ENCODE data around the gene COL4A5.
"Not testable (repeated sequence)": the region's sequence is repeated elsewhere in the genome, so short reads cannot be mapped to it uniquely, and the experiment has no call there.

Gene COL4A5

GRCh38 chrX:108439426-108439942 lies at the start of gene COL4A5:
Gene COL4A5 (plus strand): TSS chrX:108439838. CDS start chrX:108440126, 288 bp downstream.
- no peak for DNase-seq

- DNase-seq = not testable (repeated sequence)
Measured at GRCh38 chrX:108390976-108391717, 48.5 kb upstream of the COL4A5 start.

GRCh38 chrX:108396188-108396891 lies 43.3 kb upstream of the COL4A5 start:
- DNase-seq = no peak

DNA sequence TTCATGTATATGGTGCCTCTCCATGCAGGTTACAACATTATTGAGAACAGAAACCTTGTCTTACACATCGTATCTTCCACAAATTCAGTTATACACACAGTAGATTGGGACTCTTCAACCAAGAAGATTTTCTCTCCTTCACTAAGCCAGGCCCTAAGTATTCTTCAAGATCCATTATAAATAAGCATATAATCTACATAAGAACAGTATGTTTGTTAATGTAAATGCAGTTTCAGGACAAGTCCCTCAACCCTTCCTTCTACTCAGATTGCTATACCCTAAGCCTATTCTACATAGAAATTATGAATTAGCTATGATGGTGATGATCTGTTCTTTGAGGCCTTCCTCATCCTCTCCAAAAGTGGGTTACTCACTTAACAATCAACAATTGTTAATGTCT lies 42.7 kb upstream of the COL4A5 start:
- no peak for DNase-seq

- no peak for DNase-seq
Measured at GRCh38 chrX:108397627-108398391, 41.8 kb upstream of the COL4A5 start.

DNA sequence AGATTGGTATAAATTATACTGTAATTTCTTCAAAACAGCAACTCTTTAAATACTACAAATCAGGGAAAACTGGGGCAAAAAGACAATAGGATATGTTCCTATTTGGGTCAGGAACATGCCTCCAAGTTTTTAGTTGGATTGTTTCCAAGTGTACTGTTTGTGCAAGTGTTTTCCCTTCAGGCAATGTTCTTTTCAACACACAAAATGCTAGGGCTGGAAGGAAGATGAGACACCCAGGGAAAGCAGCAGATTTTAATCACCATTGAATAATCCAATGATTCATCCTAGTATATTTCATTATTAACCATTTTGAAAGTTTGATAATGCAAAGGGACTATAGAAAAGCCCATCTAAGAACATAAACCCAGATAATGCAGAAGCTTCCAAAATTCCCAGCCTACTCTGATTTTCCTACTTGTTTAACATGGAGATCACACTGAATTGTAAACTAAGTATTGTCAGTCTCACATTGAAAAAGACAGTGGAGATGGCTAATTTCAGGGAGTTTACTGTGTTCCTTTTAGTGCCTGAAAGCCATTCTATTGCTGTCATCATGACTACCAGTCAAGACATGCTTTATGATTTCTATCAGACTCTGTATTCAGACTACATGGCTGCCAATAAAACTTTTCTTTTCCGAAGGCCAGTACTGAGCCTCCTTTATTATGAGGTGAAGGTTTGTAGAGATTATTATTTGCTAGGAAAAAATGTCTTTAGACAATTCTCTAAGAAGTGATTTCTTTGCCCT lies 40.0 kb upstream of the COL4A5 start:
- no peak for DNase-seq

- DNase-seq = no peak
Measured at GRCh38 chrX:108412783-108413182, 26.9 kb upstream of the COL4A5 start.

DNA sequence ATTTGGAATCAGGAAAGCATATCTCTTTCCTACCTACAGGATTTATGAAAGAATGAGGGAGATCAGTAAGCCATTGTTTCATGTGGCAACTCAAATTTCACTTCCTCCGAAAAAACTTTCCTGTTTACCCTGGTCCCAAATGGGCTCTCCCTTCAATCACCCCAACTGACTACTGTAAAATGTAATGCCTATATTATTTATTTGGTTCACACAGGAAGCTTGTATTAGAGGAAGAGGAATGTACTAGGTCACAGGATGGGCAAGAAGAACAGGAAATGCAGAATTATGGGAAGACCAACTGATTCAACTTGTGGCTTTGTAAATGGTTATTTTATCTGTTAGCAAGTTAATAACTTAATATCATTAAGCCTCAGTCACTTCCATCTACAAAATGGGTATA lies 24.5 kb upstream of the COL4A5 start:
- DNase-seq = no peak

- DNase-seq = no peak
Measured at GRCh38 chrX:108415891-108416290, 23.7 kb upstream of the COL4A5 start.

- no peak for DNase-seq
Measured at GRCh38 chrX:108417257-108417656, 22.4 kb upstream of the COL4A5 start.

DNA sequence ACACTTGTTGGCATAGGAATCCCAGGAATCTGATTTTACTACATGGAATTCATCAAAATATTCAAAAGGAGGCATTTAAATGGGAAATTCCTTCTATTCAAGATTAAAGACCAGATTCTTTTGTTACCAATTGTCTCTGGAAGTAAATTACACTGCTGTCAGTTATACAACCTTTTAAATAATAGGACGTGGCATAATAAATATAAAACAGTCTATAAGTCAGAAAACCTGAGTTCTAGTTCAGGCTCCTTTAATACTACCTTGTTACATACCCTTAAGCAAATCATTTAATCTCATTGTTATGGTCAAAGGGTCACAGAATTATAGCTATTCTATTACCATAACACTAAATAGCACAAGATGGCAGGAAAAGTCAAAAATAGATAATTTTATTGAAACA lies 20.2 kb upstream of the COL4A5 start:
- no peak for DNase-seq

DNA sequence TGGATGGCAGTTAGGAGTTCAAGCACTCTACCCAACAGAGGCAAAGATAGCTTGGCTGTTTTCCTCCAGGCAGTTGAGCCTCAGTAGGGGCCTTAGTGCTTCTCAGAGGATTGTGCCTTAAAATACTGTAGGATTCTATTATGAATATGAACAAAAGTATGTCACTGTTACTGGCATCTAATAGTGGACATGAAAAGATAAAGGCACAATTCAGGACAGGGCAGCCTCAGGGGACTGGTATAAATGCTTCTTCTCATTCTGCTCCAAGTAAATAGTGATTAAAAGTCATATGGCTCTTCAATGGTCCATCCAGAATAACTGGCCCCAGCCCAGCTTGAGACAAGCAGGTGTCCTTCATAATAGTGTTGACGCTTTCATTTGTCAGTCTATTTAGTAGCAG lies 19.2 kb upstream of the COL4A5 start:
- no peak for DNase-seq

GRCh38 chrX:108426262-108426661 lies 13.4 kb upstream of the COL4A5 start:
- DNase-seq = no peak

GRCh38 chrX:108435261-108435660 lies 4.4 kb upstream of the COL4A5 start:
- DNase-seq = no peak

- no peak for DNase-seq
Measured at GRCh38 chrX:108437349-108438109, 2.1 kb upstream of the COL4A5 start.

DNA sequence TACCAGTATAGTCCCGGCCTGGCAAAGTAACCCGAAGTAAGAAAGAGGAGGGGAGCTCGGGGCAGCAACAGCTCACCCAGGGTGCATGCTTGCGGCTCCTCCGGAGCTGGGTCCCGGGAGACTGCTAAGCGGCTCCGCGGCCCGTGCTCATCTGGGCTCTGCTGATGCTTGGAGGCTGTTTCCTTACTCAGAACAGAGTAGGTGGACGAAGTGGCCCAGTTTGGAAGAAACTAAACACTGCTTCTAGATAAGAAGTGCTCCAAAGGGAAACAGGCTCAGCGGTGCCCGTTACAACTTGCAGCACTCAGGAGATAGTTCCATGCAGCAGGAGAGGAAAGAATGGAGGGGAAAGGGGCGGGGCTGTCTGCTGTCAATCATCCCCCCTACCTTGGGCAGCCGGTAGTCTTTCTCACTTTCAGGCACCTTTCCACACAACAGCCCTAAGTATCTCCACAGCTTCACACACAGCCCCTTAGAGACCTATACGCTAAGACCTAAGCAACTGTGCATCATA lies 1.5 kb upstream of the COL4A5 start, which contains the start of gene COL4A6:
Gene COL4A6, minus strand, starts transcription at position 313 of the 514 bp plus-strand sequence. Its CDS starts 226 bp downstream, at position 87.
- DNase-seq = no peak

DNA sequence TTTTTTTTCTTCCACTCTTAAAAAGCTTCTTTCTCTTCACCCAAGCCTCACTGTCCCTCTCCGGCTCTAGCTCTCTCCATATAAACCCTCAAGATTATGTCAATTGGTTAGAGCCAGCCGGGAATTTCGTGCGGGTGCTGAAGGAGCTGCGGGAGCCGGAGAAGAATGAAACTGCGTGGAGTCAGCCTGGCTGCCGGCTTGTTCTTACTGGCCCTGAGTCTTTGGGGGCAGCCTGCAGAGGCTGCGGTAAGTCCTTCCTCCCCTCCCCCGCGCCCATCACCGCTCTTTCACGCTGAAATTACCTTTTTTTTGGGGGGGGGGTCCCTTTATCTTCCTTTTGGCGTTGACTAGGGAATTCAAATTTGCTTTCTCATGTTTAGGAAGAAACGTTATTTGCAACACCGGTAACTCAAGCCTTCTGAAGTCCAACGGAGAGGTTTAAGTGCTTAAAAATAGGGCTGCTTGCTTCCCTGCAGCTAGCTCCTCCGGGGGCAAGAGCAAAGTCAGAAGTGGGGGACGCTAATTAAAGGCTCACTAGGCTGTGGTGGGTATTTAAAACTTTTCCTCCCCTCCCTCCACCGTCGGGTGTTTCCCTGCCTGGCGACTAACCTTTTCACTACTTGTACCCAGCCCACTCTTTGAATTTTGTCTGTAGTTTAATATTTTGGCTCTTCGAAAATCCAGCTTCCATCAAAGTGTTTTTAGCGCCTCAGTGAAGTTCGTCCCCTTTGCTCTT lies 491 bp downstream of the COL4A5 start:
- DNase-seq = no peak

DNA sequence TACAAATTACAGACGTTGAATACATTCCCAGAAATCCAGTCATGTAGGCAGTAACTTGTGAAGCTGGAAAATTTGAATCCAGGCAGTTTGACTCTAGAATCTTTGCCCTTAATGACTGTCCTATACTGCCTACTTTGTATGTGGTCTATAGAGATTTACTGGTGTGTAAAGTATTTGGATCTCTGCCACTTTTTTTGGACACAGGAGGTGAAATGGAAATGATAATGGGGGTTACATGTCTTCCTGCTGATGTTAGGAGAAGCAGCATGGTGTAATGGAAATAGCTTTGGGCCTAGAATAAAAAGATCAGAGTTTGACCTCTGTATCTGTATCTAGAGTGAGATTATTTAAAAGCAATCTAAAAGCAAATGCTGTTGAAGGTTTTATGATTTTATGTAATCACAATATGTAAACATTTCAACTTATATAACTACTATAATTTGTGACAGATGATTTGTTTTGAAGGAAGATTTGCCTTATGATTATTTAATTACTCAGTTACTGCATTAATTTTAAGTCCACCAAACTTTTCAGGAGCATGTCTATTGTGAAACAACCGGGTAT lies 3.3 kb downstream of the COL4A5 start:
- DNase-seq = no peak

- no peak for DNase-seq
Measured at GRCh38 chrX:108447303-108447702, 7.7 kb downstream of the COL4A5 start.

DNA sequence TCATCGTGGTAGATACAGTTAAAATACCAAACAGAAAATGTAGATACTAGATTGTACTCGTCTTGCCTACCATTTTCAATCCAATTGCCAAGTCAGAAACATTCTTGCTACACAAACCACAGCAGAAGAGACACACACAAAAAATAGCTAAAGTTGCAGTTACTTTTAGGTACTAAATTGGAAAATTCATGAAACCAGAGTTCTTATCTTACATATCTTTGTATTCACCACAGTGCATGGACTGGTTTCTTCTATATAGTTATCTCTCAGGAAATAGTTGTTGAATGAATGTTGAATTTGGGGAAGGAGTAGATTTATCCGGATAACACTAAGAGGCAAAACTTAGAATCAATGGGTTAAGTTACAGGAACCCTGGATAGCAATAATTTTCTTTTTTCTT lies 14.2 kb downstream of the COL4A5 start:
- no peak for DNase-seq

Data from KG1 (cell line).